ENCODE results near the gene FREM2.

The FREM2 gene

DNA sequence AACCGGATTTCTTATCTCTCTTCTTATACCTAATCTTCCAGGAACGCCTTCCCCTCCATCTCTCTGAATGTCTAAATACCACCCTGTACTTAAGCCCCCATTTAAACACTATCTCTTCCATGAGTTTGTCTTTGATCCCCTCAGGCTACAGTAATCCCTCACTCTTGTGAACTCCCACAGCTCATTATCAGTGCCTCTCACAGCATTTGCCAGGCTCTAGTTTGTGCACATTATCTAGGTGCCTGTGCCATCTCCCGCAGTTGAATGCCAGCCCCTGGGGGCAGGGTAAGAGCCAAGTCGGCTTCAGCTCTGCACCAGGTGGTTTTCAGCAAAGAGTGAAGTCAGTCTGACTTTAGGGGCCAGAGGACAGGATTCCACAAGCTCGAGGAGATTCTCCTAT is 71.4 kb downstream of the FREM2 start:
- no peaks in the 10 kb centered on the region for H3K36me3 ChIP-seq (ENCODE audit: control insufficient read depth in 2 of 2, insufficient read depth in 1 of 2, low read length in 2 of 2)
- no peak for TF ChIP-seq SP3 (tag by site-specific recombination; IDR thresholded peaks at IDR 0.05)
- no peak for TF ChIP-seq ZFP37 (tag by site-specific recombination; IDR thresholded peaks at IDR 0.05)
- TF ChIP-seq OSR2 (tag by site-specific recombination; IDR thresholded peaks at IDR 0.05), result no peak
- TF ChIP-seq, protein P1, sequence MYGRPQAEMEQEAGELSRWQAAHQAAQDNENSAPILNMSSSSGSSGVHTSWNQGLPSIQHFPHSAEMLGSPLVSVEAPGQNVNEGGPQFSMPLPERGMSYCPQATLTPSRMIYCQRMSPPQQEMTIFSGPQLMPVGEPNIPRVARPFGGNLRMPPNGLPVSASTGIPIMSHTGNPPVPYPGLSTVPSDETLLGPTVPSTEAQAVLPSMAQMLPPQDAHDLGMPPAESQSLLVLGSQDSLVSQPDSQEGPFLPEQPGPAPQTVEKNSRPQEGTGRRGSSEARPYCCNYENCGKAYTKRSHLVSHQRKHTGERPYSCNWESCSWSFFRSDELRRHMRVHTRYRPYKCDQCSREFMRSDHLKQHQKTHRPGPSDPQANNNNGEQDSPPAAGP (tag by site-specific recombination; IDR thresholded peaks at IDR 0.05), result no peak
- TF ChIP-seq YY2 (tag by site-specific recombination; IDR thresholded peaks at IDR 0.05), result no peak
- TF ChIP-seq, protein P2, sequence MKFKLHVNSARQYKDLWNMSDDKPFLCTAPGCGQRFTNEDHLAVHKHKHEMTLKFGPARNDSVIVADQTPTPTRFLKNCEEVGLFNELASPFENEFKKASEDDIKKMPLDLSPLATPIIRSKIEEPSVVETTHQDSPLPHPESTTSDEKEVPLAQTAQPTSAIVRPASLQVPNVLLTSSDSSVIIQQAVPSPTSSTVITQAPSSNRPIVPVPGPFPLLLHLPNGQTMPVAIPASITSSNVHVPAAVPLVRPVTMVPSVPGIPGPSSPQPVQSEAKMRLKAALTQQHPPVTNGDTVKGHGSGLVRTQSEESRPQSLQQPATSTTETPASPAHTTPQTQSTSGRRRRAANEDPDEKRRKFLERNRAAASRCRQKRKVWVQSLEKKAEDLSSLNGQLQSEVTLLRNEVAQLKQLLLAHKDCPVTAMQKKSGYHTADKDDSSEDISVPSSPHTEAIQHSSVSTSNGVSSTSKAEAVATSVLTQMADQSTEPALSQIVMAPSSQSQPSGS (tag by site-specific recombination; IDR thresholded peaks at IDR 0.05; ENCODE audit: low read depth), result no peak
- no peak for TF ChIP-seq ZNF133 (tag by site-specific recombination; IDR thresholded peaks at IDR 0.05)
- TF ChIP-seq ZEB2 (tag by site-specific recombination; IDR thresholded peaks at IDR 0.05), result no peak
- TF ChIP-seq ZNF121 (tag by site-specific recombination; IDR thresholded peaks at IDR 0.05), result no peak
- no peak for TF ChIP-seq ZNF2 (tag by site-specific recombination; IDR thresholded peaks at IDR 0.05)
- TF ChIP-seq ZNF501 (tag by site-specific recombination; IDR thresholded peaks at IDR 0.05), result no peak
- TF ChIP-seq OVOL3 (tag by site-specific recombination; IDR thresholded peaks at IDR 0.05), result no peak
- TF ChIP-seq PRDM1 (tag by site-specific recombination; IDR thresholded peaks at IDR 0.05), result no peak
- H3K27ac ChIP-seq (ENCODE audit: extremely low read depth, low read depth, low read length), result no peak overlapping the region
- no peaks in the 10 kb centered on the region for H3K9me3 ChIP-seq (ENCODE audit: control insufficient read depth, insufficient read depth, low read depth, low read length)
- ChIA-PET POLR2A (no interaction called here), CTCF (no interaction called here)
- no peaks in the 10 kb centered on the region for H3K4me1 ChIP-seq (ENCODE audit: control insufficient read depth, insufficient read depth, low read length)
- no peak overlapping the region for H3K4me3 ChIP-seq (ENCODE audit: low read depth, low read length)

DNA sequence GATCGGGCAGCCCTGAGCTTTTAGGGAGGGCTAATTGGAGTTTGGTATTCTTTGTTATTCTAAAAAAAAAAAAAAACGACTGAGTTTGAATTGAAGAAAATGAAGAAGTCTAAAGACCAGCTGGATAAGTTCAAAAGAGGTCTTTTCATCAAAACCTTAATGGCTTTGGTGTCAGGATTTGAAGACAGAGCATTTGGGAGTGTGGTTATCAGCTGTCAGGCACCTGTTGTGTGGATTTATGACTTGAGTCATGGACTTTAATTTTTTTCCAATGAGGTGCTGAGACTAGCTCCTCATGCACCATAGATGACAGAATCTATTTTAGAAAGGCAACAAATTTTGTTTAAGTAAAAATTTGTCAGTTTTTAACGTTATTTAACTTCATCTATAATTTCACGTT is 72.5 kb downstream of the FREM2 start:
- Histone ChIP-seq H3K36me3 (ENCODE audit: control insufficient read depth in 2 of 2, insufficient read depth in 1 of 2, low read length in 2 of 2) (no peaks in the 10 kb centered on the region), H3K27ac (ENCODE audit: extremely low read depth, low read depth, low read length) (no peak overlapping the region), H3K4me1 (ENCODE audit: control insufficient read depth, insufficient read depth, low read length) (no peaks in the 10 kb centered on the region), H3K9me3 (ENCODE audit: control insufficient read depth, insufficient read depth, low read depth, low read length) (no peaks in the 10 kb centered on the region), H3K4me3 (ENCODE audit: low read depth, low read length) (no peak overlapping the region)
- POLR2A ChIA-PET, result interaction anchor here (0.7 kb wide), 1 partner anchor 43 kb away, joined by 3 read pairs; no protein-coding TSS in a partner anchor
- TF ChIP-seq ZNF335 (tag by site-specific recombination; conservative IDR thresholded peaks at IDR 0.05), result no peak
- TF ChIP-seq SCRT2 (tag by site-specific recombination; IDR thresholded peaks at IDR 0.05), result peak; percentile 71
- CTCF ChIA-PET, result no interaction called here

DNA sequence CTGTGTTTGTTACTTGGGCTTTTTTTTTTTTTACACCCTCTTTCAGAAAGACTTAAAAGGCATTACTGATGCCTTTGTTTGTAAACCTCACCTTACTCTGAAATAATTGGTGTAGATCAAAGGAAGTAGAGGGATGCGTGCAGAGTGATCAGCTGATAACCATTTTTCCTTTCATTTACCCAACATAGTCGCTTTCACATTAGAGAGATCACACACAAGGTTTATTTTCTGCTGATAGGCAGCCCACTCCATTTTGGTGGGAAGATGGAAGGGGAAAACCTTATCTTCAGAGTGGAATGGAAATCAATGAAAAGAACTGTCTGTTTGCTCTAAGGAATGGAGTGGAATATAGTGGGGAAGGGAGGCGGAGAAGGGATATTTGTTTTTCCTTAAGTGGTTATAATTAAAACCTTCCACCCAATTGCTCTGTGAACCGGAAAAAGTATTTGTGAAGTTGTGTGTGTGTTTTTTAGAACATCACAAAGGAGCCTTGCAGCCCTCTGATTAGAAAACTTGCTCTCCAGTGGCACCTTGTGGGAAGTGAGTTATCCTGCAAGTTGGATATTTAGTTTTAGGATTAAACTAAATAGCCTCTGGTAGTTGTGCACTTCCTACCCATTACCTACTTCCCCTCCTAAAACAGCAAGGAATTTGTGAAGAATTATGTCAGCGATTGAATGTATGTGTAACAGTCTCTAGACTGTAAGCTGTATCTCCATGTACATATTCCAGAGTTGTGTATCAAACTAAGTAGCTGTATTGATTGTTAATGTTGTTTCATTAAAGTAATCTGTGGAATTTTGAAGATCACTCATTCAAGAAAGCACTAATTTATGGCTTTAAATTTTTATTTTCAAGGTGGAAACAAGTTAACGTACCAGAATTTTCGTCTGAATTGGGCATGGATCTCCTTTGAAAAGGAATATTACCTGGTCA is 76.8 kb downstream of the FREM2 start:
- Histone ChIP-seq H3K36me3 (ENCODE audit: control insufficient read depth in 2 of 2, insufficient read depth in 1 of 2, low read length in 2 of 2) (no peaks in the 10 kb centered on the region), H3K4me1 (ENCODE audit: control insufficient read depth, insufficient read depth, low read length) (no peaks in the 10 kb centered on the region), H3K27ac (ENCODE audit: extremely low read depth, low read depth, low read length) (no peak overlapping the region), H3K9me3 (ENCODE audit: control insufficient read depth, insufficient read depth, low read depth, low read length) (no peaks in the 10 kb centered on the region), H3K4me3 (ENCODE audit: low read depth, low read length) (no peak overlapping the region)
- CTCF ChIA-PET, result interaction anchor here (0.5 to 1.4 kb wide), 15 partner anchors 12 to 1111 kb away, joined by 3 to 8 read pairs (median 3); no protein-coding TSS in a partner anchor
- POLR2A ChIA-PET, result no interaction called here
- 0 out of 2 replicates have a peak, but pooled peaks have one; percentile 30 for TF ChIP-seq ZNF561 (tag by site-specific recombination; IDR thresholded peaks at IDR 0.05; ENCODE audit: borderline replicate concordance)
- no peak for TF ChIP-seq ZNF621 (tag by site-specific recombination; IDR thresholded peaks at IDR 0.05)
- peak; percentile 36; the same call in 1 of the 2 replicates for TF ChIP-seq EGR2 (tag by site-specific recombination; IDR thresholded peaks at IDR 0.05; ENCODE audit: low read depth)
- TF ChIP-seq, protein P3, sequence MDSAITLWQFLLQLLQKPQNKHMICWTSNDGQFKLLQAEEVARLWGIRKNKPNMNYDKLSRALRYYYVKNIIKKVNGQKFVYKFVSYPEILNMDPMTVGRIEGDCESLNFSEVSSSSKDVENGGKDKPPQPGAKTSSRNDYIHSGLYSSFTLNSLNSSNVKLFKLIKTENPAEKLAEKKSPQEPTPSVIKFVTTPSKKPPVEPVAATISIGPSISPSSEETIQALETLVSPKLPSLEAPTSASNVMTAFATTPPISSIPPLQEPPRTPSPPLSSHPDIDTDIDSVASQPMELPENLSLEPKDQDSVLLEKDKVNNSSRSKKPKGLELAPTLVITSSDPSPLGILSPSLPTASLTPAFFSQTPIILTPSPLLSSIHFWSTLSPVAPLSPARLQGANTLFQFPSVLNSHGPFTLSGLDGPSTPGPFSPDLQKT (IDR thresholded peaks at IDR 0.05; ENCODE audit: borderline replicate concordance, low read depth, low read length), result no peak
- no peak for TF ChIP-seq ZNF16 (tag by site-specific recombination; IDR thresholded peaks at IDR 0.05; ENCODE audit: low read depth)
- TF ChIP-seq ZNF426 (tag by site-specific recombination; IDR thresholded peaks at IDR 0.05), result no peak
- no peak for TF ChIP-seq ZNF664 (tag by site-specific recombination; IDR thresholded peaks at IDR 0.05)
- TF ChIP-seq, protein P4, sequence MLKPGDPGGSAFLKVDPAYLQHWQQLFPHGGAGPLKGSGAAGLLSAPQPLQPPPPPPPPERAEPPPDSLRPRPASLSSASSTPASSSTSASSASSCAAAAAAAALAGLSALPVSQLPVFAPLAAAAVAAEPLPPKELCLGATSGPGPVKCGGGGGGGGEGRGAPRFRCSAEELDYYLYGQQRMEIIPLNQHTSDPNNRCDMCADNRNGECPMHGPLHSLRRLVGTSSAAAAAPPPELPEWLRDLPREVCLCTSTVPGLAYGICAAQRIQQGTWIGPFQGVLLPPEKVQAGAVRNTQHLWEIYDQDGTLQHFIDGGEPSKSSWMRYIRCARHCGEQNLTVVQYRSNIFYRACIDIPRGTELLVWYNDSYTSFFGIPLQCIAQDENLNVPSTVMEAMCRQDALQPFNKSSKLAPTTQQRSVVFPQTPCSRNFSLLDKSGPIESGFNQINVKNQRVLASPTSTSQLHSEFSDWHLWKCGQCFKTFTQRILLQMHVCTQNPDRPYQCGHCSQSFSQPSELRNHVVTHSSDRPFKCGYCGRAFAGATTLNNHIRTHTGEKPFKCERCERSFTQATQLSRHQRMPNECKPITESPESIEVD (tag by site-specific recombination; IDR thresholded peaks at IDR 0.05), result peak; percentile 57
- no peak for TF ChIP-seq ZNF530 (tag by site-specific recombination; IDR thresholded peaks at IDR 0.05; ENCODE audit: low read depth)
- TF ChIP-seq, protein P5, sequence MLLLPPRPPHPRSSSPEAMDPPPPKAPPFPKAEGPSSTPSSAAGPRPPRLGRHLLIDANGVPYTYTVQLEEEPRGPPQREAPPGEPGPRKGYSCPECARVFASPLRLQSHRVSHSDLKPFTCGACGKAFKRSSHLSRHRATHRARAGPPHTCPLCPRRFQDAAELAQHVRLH (tag by site-specific recombination; IDR thresholded peaks at IDR 0.05), result no peak
- TF ChIP-seq SP7 (tag by site-specific recombination; IDR thresholded peaks at IDR 0.05), result peak; percentile 62
- no peak for TF ChIP-seq ZNF544 (tag by site-specific recombination; IDR thresholded peaks at IDR 0.05)
